SK-N-SH (cell line): ENCODE data around the gene SH3GL2.

Experiments used
- CHD2 ChIP-seq: fragments of 150-350 bp; IDR thresholded peaks from 2 replicates; pipeline ENCODE4 v1.6.1; 2018; ENCODE audit warnings: low read length; ENCODE audit not compliant: partially characterized antibody
- CTCF ChIP-seq: fragments of 200-600 bp; sonication (generic); IDR thresholded peaks from 2 replicates; pipeline ENCODE4 v1.6.1; 2017; ENCODE audit warnings: antibody characterized with exemption, mild to moderate bottlenecking, moderate library complexity
- EP300 ChIP-seq, 2 experiments: IDR thresholded peaks; 2 replicates each; pipeline versions ENCODE4 v1.4.0 to v1.6.1; 2012; ENCODE audit warnings: borderline replicate concordance in 1 of 2, low read depth in 1 of 2, low read length in 1 of 2
- FOXJ3 ChIP-seq: sonication (generic); formaldehyde crosslinking; IDR thresholded peaks from 2 replicates; pipeline ENCODE4 v1.5.1; 2020; ENCODE audit warnings: mild to moderate bottlenecking, missing genetic modification reagents
- MEF2A ChIP-seq: IDR thresholded peaks from 2 replicates; pipeline ENCODE4 v1.4.0; 2012; ENCODE audit warnings: low read depth, borderline replicate concordance
- POLR2AphosphoS5 ChIP-seq: IDR thresholded peaks from 2 replicates; pipeline ENCODE4 v1.6.1; 2012; ENCODE audit warnings: low read depth, low read length
- SMC3 ChIP-seq: IDR thresholded peaks from 2 replicates; pipeline ENCODE4 v1.6.1; 2012; ENCODE audit warnings: low read depth, low read length, improper control_type of control experiment
- TAF1 ChIP-seq: IDR thresholded peaks from 2 replicates; pipeline ENCODE4 v1.6.1; 2012; ENCODE audit warnings: low read depth, mild to moderate bottlenecking, low read length, moderate library complexity, borderline replicate concordance
- YY1 ChIP-seq: IDR thresholded peaks from 2 replicates; pipeline ENCODE4 v1.4.0; 2012; ENCODE audit warnings: low read depth, mild to moderate bottlenecking
- TF ChIP-seq, protein P1 (sequence below): IDR thresholded peaks from 2 replicates; pipeline ENCODE4 v1.6.1; 2012; ENCODE audit warnings: mild to moderate bottlenecking, low read depth, low read length, moderate library complexity

GRCh38 chr9:17653947-17654465, 75.1 kb downstream of the SH3GL2 start:
- TF ChIP-seq EP300 (IDR thresholded peaks at IDR 0.05; ENCODE audit: borderline replicate concordance in 1 of 2, low read depth in 1 of 2, low read length in 1 of 2) (no peak), CTCF (no peak), YY1 (no peak), MEF2A (no peak), FOXJ3 (CRISPR knock-in tag) (no peak), TAF1 (no peak), CHD2 (no peak), POLR2AphosphoS5 (no peak), SMC3 (no peak)
- TF ChIP-seq, protein P1, sequence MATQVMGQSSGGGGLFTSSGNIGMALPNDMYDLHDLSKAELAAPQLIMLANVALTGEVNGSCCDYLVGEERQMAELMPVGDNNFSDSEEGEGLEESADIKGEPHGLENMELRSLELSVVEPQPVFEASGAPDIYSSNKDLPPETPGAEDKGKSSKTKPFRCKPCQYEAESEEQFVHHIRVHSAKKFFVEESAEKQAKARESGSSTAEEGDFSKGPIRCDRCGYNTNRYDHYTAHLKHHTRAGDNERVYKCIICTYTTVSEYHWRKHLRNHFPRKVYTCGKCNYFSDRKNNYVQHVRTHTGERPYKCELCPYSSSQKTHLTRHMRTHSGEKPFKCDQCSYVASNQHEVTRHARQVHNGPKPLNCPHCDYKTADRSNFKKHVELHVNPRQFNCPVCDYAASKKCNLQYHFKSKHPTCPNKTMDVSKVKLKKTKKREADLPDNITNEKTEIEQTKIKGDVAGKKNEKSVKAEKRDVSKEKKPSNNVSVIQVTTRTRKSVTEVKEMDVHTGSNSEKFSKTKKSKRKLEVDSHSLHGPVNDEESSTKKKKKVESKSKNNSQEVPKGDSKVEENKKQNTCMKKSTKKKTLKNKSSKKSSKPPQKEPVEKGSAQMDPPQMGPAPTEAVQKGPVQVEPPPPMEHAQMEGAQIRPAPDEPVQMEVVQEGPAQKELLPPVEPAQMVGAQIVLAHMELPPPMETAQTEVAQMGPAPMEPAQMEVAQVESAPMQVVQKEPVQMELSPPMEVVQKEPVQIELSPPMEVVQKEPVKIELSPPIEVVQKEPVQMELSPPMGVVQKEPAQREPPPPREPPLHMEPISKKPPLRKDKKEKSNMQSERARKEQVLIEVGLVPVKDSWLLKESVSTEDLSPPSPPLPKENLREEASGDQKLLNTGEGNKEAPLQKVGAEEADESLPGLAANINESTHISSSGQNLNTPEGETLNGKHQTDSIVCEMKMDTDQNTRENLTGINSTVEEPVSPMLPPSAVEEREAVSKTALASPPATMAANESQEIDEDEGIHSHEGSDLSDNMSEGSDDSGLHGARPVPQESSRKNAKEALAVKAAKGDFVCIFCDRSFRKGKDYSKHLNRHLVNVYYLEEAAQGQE = no peak
